ENCODE measurements around the gene C19orf18. TPM values are rescaled to one million over a fixed set of nuclear protein-coding genes. Genes with fewer than 3 reads are reported as not detected.

Gene C19orf18
- total RNA-seq, 1 experiment from 2014 or later: 1.1 TPM

DNA sequence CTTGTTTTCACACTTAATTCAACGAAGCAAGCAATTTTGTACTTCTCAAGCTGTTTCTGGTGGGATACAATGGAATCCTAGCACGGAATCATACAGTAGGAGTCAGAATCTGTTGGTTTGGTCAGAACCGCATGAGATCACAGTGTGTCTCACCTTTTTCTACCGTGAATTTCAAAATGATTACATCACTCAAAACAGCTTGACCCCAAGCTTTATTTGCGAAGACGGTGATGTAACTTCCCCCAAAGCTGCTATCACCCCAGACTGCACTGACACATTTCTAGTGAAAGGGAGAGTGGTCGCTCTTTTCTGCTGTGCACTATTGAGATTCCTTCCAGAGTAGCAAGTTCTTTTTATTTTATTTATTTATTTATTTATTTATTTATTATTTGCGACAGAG lies 9.6 kb downstream of the C19orf18 start (continued):
- TF ChIP-seq, protein P1, sequence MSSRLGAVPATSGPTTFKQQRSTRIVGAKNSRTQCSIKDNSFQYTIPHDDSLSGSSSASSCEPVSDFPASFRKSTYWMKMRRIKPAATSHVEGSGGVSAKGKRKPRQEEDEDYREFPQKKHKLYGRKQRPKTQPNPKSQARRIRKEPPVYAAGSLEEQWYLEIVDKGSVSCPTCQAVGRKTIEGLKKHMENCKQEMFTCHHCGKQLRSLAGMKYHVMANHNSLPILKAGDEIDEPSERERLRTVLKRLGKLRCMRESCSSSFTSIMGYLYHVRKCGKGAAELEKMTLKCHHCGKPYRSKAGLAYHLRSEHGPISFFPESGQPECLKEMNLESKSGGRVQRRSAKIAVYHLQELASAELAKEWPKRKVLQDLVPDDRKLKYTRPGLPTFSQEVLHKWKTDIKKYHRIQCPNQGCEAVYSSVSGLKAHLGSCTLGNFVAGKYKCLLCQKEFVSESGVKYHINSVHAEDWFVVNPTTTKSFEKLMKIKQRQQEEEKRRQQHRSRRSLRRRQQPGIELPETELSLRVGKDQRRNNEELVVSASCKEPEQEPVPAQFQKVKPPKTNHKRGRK (CRISPR knock-in tag; IDR thresholded peaks at IDR 0.05; ENCODE audit: borderline replicate concordance): no peak
- no peak for TF ChIP-seq NFATC4 (CRISPR knock-in tag; IDR thresholded peaks at IDR 0.05)

DNA sequence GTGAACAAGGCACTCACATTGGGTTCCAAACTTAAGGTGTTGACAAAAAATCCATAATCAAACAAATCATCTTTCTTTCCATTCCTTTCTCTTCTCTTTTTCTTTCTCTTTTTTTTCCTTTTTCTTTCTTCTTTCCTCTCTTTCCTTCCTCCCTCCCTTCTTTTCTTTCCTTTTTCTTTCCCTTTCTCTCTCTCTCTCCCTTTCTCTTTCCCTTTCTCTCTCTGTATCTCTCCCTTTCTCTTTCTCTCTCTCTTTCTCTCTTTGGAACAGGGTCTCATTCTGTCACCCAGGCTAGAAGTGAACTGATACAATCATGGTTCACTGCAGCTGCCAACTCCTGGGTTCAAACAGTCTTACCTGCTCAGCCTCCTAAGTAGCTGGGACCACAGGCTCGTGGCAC lies 12.5 kb downstream of the C19orf18 start:
- Mint-ChIP-seq H3K27me3 (ENCODE audit: low read depth) (peaks cover 26% of the 10 kb centered on the region), H3K4me1 (no peaks in the 10 kb centered on the region), H3K9me3 (peaks cover 51% of the 10 kb centered on the region), H3K36me3 (peaks cover 27% of the 10 kb centered on the region), H3K4me3 (no peak overlapping the region), H3K27ac (no peak overlapping the region)
- TF ChIP-seq, protein P2, sequence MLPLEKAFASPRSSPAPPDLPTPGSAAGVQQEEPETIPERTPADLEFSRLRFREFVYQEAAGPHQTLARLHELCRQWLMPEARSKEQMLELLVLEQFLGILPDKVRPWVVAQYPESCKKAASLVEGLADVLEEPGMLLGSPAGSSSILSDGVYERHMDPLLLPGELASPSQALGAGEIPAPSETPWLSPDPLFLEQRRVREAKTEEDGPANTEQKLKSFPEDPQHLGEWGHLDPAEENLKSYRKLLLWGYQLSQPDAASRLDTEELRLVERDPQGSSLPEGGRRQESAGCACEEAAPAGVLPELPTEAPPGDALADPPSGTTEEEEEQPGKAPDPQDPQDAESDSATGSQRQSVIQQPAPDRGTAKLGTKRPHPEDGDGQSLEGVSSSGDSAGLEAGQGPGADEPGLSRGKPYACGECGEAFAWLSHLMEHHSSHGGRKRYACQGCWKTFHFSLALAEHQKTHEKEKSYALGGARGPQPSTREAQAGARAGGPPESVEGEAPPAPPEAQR (CRISPR knock-in tag; IDR thresholded peaks at IDR 0.05): no peak
- TF ChIP-seq GABPB1 (CRISPR knock-in tag; IDR thresholded peaks at IDR 0.05) (no peak), ZNF416 (CRISPR knock-in tag; IDR thresholded peaks at IDR 0.05) (no peak), RORB (CRISPR knock-in tag; IDR thresholded peaks at IDR 0.05) (no peak), ZNF317 (CRISPR knock-in tag; IDR thresholded peaks at IDR 0.05; ENCODE audit: borderline replicate concordance, low read depth) (no peak), NFE2L1 (CRISPR knock-in tag; IDR thresholded peaks at IDR 0.05) (no peak), TEAD1 (CRISPR knock-in tag; IDR thresholded peaks at IDR 0.05) (no peak), GTF2I (CRISPR knock-in tag; conservative IDR thresholded peaks at IDR 0.05) (no peak), ETV6 (CRISPR knock-in tag; IDR thresholded peaks at IDR 0.05) (no peak), NR1H2 (CRISPR knock-in tag; IDR thresholded peaks at IDR 0.05) (no peak), HMGA2 (CRISPR knock-in tag; IDR thresholded peaks at IDR 0.05) (no peak), NFYB (CRISPR knock-in tag; conservative IDR thresholded peaks at IDR 0.05; ENCODE audit: low read depth) (no peak), SMAD3 (CRISPR knock-in tag; IDR thresholded peaks at IDR 0.05; ENCODE audit: borderline replicate concordance) (no peak), TEAD4 (CRISPR knock-in tag; IDR thresholded peaks at IDR 0.05) (no peak)
- TF ChIP-seq, protein P3, sequence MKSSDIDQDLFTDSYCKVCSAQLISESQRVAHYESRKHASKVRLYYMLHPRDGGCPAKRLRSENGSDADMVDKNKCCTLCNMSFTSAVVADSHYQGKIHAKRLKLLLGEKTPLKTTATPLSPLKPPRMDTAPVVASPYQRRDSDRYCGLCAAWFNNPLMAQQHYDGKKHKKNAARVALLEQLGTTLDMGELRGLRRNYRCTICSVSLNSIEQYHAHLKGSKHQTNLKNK (CRISPR knock-in tag; IDR thresholded peaks at IDR 0.05): no peak
- TF ChIP-seq, protein P4, sequence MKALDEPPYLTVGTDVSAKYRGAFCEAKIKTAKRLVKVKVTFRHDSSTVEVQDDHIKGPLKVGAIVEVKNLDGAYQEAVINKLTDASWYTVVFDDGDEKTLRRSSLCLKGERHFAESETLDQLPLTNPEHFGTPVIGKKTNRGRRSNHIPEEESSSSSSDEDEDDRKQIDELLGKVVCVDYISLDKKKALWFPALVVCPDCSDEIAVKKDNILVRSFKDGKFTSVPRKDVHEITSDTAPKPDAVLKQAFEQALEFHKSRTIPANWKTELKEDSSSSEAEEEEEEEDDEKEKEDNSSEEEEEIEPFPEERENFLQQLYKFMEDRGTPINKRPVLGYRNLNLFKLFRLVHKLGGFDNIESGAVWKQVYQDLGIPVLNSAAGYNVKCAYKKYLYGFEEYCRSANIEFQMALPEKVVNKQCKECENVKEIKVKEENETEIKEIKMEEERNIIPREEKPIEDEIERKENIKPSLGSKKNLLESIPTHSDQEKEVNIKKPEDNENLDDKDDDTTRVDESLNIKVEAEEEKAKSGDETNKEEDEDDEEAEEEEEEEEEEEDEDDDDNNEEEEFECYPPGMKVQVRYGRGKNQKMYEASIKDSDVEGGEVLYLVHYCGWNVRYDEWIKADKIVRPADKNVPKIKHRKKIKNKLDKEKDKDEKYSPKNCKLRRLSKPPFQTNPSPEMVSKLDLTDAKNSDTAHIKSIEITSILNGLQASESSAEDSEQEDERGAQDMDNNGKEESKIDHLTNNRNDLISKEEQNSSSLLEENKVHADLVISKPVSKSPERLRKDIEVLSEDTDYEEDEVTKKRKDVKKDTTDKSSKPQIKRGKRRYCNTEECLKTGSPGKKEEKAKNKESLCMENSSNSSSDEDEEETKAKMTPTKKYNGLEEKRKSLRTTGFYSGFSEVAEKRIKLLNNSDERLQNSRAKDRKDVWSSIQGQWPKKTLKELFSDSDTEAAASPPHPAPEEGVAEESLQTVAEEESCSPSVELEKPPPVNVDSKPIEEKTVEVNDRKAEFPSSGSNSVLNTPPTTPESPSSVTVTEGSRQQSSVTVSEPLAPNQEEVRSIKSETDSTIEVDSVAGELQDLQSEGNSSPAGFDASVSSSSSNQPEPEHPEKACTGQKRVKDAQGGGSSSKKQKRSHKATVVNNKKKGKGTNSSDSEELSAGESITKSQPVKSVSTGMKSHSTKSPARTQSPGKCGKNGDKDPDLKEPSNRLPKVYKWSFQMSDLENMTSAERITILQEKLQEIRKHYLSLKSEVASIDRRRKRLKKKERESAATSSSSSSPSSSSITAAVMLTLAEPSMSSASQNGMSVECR (CRISPR knock-in tag; IDR thresholded peaks at IDR 0.05; ENCODE audit: borderline replicate concordance): no peak
- TF ChIP-seq, protein P5, sequence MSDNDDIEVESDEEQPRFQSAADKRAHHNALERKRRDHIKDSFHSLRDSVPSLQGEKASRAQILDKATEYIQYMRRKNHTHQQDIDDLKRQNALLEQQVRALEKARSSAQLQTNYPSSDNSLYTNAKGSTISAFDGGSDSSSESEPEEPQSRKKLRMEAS (CRISPR knock-in tag; IDR thresholded peaks at IDR 0.05): no peak
- CTCF ChIA-PET: no interaction called here
- DNase-seq (ENCODE audit: low spot score) (no peak), ATAC-seq (no peak)
- POLR2A ChIA-PET: no interaction called here

All from WTC11 (cell line).